Choroid plexus epithelial cell (primary cell): ENCODE results near the gene BBS9.

ENCODE experiments used
- DNase-seq: peaks from one replicate; pipeline ENCODE4 v3.0.0-alpha.2; 2010; ENCODE audit warnings: low read depth
- H3K4me3 ChIP-seq: 2 replicates; pipeline ENCODE4 v1.5.1; 2011; ENCODE audit warnings: low read depth, mild to moderate bottlenecking, control low read depth, low read length, moderate library complexity
- CTCF ChIP-seq: conservative IDR thresholded peaks from 2 replicates; pipeline ENCODE4 v1.5.1; 2011; ENCODE audit warnings: low read depth, mild to moderate bottlenecking, control low read depth, inconsistent platforms, low read length, moderate library complexity

The BBS9 gene

GRCh38 chr7:33556472-33556871 is 427.1 kb downstream of the BBS9 start:
- no peak for DNase-seq
- TF ChIP-seq CTCF, result no peak
- H3K4me3 ChIP-seq, result no peak overlapping the region

- no peak for TF ChIP-seq CTCF
- no peak overlapping the region for H3K4me3 ChIP-seq
- no peak for DNase-seq
Measured at GRCh38 chr7:33558549-33559323, 429.4 kb downstream of the BBS9 start.

- no peak for DNase-seq
- TF ChIP-seq CTCF, result no peak
- H3K4me3 ChIP-seq, result no peak overlapping the region
Measured at GRCh38 chr7:33559324-33559710, 430.0 kb downstream of the BBS9 start.

- no peak for DNase-seq
- no peak overlapping the region for H3K4me3 ChIP-seq
- no peak for TF ChIP-seq CTCF
Measured at GRCh38 chr7:33562996-33563395, 433.6 kb downstream of the BBS9 start.

- H3K4me3 ChIP-seq, result no peak overlapping the region
- TF ChIP-seq CTCF, result no peak
- no peak for DNase-seq
Measured at GRCh38 chr7:33563651-33564050, 434.3 kb downstream of the BBS9 start.

- TF ChIP-seq CTCF, result no peak
- no peak for DNase-seq
- H3K4me3 ChIP-seq, result no peak overlapping the region
Measured at GRCh38 chr7:33578166-33578565, 448.8 kb downstream of the BBS9 start.
